IMR-90 (cell line): ENCODE data around the gene FOXK1. TPM values are rescaled to one million over a fixed set of nuclear protein-coding genes. Genes with fewer than 3 reads are reported as not detected.
"Not testable (repeated sequence)": the region's sequence is repeated elsewhere in the genome, so short reads cannot be mapped to it uniquely, and the experiment has no call there.

Experiments
- ATAC-seq: fragments of 200-7000 bp; cut with Tn5 transposase; 2 replicates; pipeline ENCODE4 v1.9.1; 2020; ENCODE audit warnings: low read depth, mild to moderate bottlenecking, moderate library complexity
- BruUV-seq: library from RNA; stranded (reverse); fragments of 400-500 nt; replicated peaks from 2 replicates; lab custom pipeline; 2021; lab: Mats Ljungman, UMichigan
- CTCF ChIA-PET: fragments of 300-600 bp; formaldehyde crosslinking; extraction: SDS; loops from one replicate; lab custom pipeline; 2021; ENCODE audit warnings: antibody characterized with exemption; lab: Yijun Ruan, JAX
- POLR2A ChIA-PET: fragments of 300-600 bp; sonication (Branson Sonifier 250); formaldehyde crosslinking; loops from one replicate; lab custom pipeline; 2022; ENCODE audit warnings: antibody characterized with exemption; ENCODE audit not compliant: unreplicated experiment; lab: Charles Lee
- DNase-seq: peaks from one replicate; pipeline ENCODE4 v3.0.0; 2013
- H2AFZ ChIP-seq: replicated peaks from 2 replicates; pipeline ENCODE3; 2013; ENCODE audit warnings: low read length, mild to moderate bottlenecking; ENCODE audit not compliant: poor library complexity
- H2AK5ac ChIP-seq: 2 replicates; pipeline ENCODE4 v1.6.1; 2013; ENCODE audit warnings: low read depth, low read length, inconsistent platforms
- H2AK9ac ChIP-seq: replicated peaks from 2 replicates; pipeline ENCODE3; 2013; ENCODE audit warnings: mild to moderate bottlenecking, low read depth, low read length, moderate library complexity; ENCODE audit not compliant: poor library complexity
- H2BK120ac ChIP-seq: 2 replicates; pipeline ENCODE4 v1.6.1; 2013; ENCODE audit warnings: low read depth, low read length, inconsistent platforms
- H2BK15ac ChIP-seq: 3 replicates; pipeline ENCODE4 v1.6.1; 2013; ENCODE audit warnings: low read depth, low read length, inconsistent platforms
- H2BK20ac ChIP-seq: 2 replicates; pipeline ENCODE4 v1.6.1; 2013; ENCODE audit warnings: low read depth, mild to moderate bottlenecking, inconsistent platforms, low read length, moderate library complexity
- H2BK5ac ChIP-seq: 2 replicates; pipeline ENCODE4 v1.6.1; 2013; ENCODE audit warnings: mild to moderate bottlenecking, low read depth, low read length, inconsistent platforms; ENCODE audit not compliant: poor library complexity, severe bottlenecking
- H3K14ac ChIP-seq: replicated peaks from 2 replicates; pipeline ENCODE4 v1.6.1; 2013; ENCODE audit warnings: low read depth, low read length, inconsistent platforms
- H3K18ac ChIP-seq: 2 replicates; pipeline ENCODE4 v1.6.1; 2013; ENCODE audit warnings: low read depth, low read length, control low read depth
- H3K23ac ChIP-seq: 2 replicates; pipeline ENCODE4 v1.6.1; 2013; ENCODE audit warnings: low read depth, low read length, inconsistent platforms
- H3K27ac ChIP-seq: 2 replicates; pipeline ENCODE4 v1.5.1; 2013; ENCODE audit warnings: mild to moderate bottlenecking, control low read depth, low read length; ENCODE audit not compliant: insufficient read depth
- H3K27me3 ChIP-seq: 2 replicates; pipeline ENCODE4 v1.6.1; 2013; ENCODE audit warnings: low read length; ENCODE audit not compliant: control insufficient read depth, insufficient read depth
- H3K36me3 ChIP-seq: 2 replicates; pipeline ENCODE4 v1.6.1; 2013; ENCODE audit warnings: low read length, mixed read lengths; ENCODE audit not compliant: control insufficient read depth, insufficient read depth
- H3K4ac ChIP-seq: 2 replicates; pipeline ENCODE4 v1.6.1; 2013; ENCODE audit warnings: low read depth, low read length, inconsistent platforms
- H3K4me1 ChIP-seq: 2 replicates; pipeline ENCODE4 v1.6.1; 2013; ENCODE audit warnings: low read length, mixed read lengths; ENCODE audit not compliant: control insufficient read depth, insufficient read depth
- H3K4me2 ChIP-seq: 2 replicates; pipeline ENCODE4 v1.6.1; 2013; ENCODE audit warnings: low read depth, mild to moderate bottlenecking, control low read depth, low read length, moderate library complexity
- H3K4me3 ChIP-seq: 2 replicates; pipeline ENCODE4 v1.5.1; 2013; ENCODE audit warnings: low read depth, mild to moderate bottlenecking, control low read depth, low read length, moderate library complexity; ENCODE audit not compliant: insufficient read depth
- H3K56ac ChIP-seq: 2 replicates; pipeline ENCODE4 v1.6.1; 2013; ENCODE audit warnings: low read length, inconsistent platforms; ENCODE audit not compliant: insufficient read depth; ENCODE audit errors: extremely low read depth
- H3K79me1 ChIP-seq, 2 experiments: 2 replicates each; pipeline ENCODE4 v1.6.1; 2013; ENCODE audit warnings: low read length in 2 of 2, inconsistent platforms in 1 of 2, low read depth in 1 of 2
- H3K9ac ChIP-seq: 2 replicates; pipeline ENCODE4 v1.6.1; 2013; ENCODE audit warnings: low read depth, low read length, control low read depth
- H3K9me1 ChIP-seq: 2 replicates; pipeline ENCODE4 v1.6.1; 2013; ENCODE audit warnings: low read length, inconsistent platforms; ENCODE audit not compliant: insufficient read depth
- H3K9me3 ChIP-seq: 2 replicates; pipeline ENCODE4 v1.6.1; 2013; ENCODE audit warnings: low read length; ENCODE audit not compliant: control insufficient read depth, insufficient read depth
- H4K20me1 ChIP-seq: 2 replicates; pipeline ENCODE4 v1.6.1; 2013; ENCODE audit warnings: low read length, inconsistent platforms; ENCODE audit not compliant: insufficient read depth
- H4K5ac ChIP-seq: 2 replicates; pipeline ENCODE4 v1.6.1; 2013; ENCODE audit warnings: mild to moderate bottlenecking, low read depth, low read length, control low read depth
- H4K8ac ChIP-seq, 2 experiments: 2 replicates each; pipeline ENCODE4 v1.6.1; 2013; ENCODE audit warnings: low read depth in 2 of 2, low read length in 2 of 2, control low read depth in 1 of 2, inconsistent platforms in 1 of 2
- H4K91ac ChIP-seq: 2 replicates; pipeline ENCODE4 v1.6.1; 2013; ENCODE audit warnings: low read depth, low read length, inconsistent platforms; ENCODE audit not compliant: insufficient read depth
- FOS ChIP-seq: fragments of 150-350 bp; IDR thresholded peaks from 2 replicates; pipeline ENCODE4 v1.6.1; 2016; ENCODE audit warnings: low read depth, low read length
- MAZ ChIP-seq: IDR thresholded peaks from 2 replicates; pipeline ENCODE4 v1.6.1; 2012; ENCODE audit warnings: low read depth, mild to moderate bottlenecking, low read length, improper control_type of control experiment, moderate library complexity, borderline replicate concordance
- WGBS, 2 experiments: methylation state at CpG; one replicate each; pipeline versions ENCODE4 v1.1.5 to v1.1.7; 2013; ENCODE audit warnings: missing lambda C conversion rate in 2 of 2; ENCODE audit not compliant: insufficient read length in 1 of 2; ENCODE audit errors: extremely low coverage in 2 of 2; 5-methylcytosine and 5-hydroxymethylcytosine counted together
- dilution Hi-C: fragments of 300-500 bp; cut with HindIII; formaldehyde crosslinking; loops from one replicate; pipeline ENCODE4 v1.14.3; 2018; ENCODE audit warnings: low sequenced_read_pairs; ENCODE audit not compliant: unreplicated experiment
- in situ Hi-C: fragments of 300-500 bp; cut with MboI; formaldehyde crosslinking; loops from 3 replicates; pipeline ENCODE4 v1.14.3; 2019; ENCODE audit warnings: low sequenced_read_pairs, inconsistent platforms, mixed read lengths
- intact Hi-C: fragments of 100-400 bp; cut with micrococcal nuclease; formaldehyde crosslinking; loops from 2 replicates; pipeline ENCODE4 v1.10.0; 2022
- polyA plus RNA-seq, 3 experiments: library from polyadenylated mRNA; depleted of rRNA; stranded (reverse); fragments of >200 nt; gene quantifications; 2 replicates each; pipeline ENCODE4 v1.2.3, GENCODE V29; 2012; ENCODE audit warnings: low replicate concordance in 1 of 3
- total RNA-seq: library from RNA; depleted of rRNA; stranded (reverse); fragments of >200 nt; gene quantifications from 2 replicates; pipeline ENCODE4 v1.2.3, GENCODE V29; 2012

FOXK1 gene
- total and polyA plus RNA-seq, 2 of the 4 experiments (the other 2 are of a cell fraction): 4.3 to 8.8 TPM

DNA sequence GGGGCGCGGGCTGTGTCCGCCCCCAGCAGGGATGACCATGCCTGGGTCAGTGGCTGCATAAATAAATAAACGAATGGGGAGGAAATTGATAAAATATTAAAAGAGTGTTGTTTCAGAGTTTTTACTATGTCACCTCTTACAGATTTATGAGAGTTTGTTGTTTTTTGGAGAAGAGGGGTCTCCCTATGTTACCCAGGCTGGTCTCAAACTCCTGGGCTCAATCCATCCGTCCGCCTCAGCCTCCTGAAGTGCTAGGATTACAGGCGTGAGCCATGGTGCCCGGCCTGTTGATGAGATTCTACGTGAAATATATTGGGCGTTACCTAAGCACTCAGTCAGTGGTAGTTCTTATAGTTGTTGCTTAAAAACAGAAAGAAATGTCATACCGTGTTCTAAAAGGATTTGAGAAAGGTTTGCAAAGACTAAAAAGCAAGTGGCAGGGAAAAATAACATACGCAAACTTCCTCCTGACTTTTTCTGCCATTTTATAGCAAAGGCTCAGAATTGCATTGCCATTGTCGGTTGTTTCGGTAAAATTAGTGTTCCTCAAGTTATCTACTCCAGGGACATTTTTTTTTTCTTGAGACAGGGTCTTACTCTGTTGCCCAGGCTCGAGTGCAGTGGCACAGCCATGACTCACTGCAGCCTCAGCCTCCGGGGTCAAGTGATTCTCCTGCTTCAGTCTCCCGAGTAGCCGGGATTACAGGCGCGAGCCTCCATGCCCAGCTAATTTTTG lies 39.5 kb upstream of the FOXK1 start (continued):
- TF ChIP-seq MAZ: no peak
- TF ChIP-seq FOS: no peak

DNA sequence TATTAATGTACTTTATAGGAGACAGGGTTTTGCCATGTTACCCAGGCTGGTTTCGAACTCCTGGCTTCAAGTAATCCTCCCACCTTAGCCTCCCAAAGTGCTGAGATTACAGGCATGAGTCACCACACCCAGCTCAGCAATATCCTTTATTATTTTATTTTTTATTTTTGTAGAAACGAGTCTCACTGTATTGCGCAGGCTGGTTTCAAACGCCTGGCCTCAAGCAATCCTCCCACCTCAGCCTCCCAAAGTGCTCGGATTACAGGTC lies 39.0 kb upstream of the FOXK1 start:
- H3K36me3 ChIP-seq, H4K8ac ChIP-seq, DNase-seq, H3K9me3 ChIP-seq, H4K20me1 ChIP-seq, H3K23ac ChIP-seq, H3K79me1 ChIP-seq, H3K4ac ChIP-seq, H2AK5ac ChIP-seq, H2BK20ac ChIP-seq, H4K91ac ChIP-seq, BruUV-seq, H2BK15ac ChIP-seq, H2AFZ ChIP-seq, H3K18ac ChIP-seq, H2AK9ac ChIP-seq, intact Hi-C loops, POLR2A ChIA-PET, H3K27ac ChIP-seq, H2BK5ac ChIP-seq, ATAC-seq, H3K27me3 ChIP-seq, H3K14ac ChIP-seq, H3K56ac ChIP-seq, H4K5ac ChIP-seq, dilution Hi-C loops, H3K4me1 ChIP-seq, H3K9me1 ChIP-seq, CTCF ChIA-PET, H3K4me2 ChIP-seq, H3K9ac ChIP-seq, H3K4me3 ChIP-seq, H2BK120ac ChIP-seq: not testable (repeated sequence)
- in situ Hi-C loops: loop anchor here (25.0 kb wide), 1 partner anchor 1781 kb away; no protein-coding TSS in a partner anchor
- no CpG with 5 or more reads among the region's 5 CpGs for WGBS, 2 experiments
